Activated CD8-positive, alpha-beta memory T cell treated with anti-CD3 and anti-CD28 coated beads, Interleukin-2, amount 50 U/mL, for 4 hours (primary cell): Measurements from ENCODE around the gene IFT122.
A peak's percentile ranks its signal among the peaks of the same experiment; 100 is the strongest.
"Not testable (repeated sequence)": the region's sequence is repeated elsewhere in the genome, so short reads cannot be mapped to it uniquely, and the experiment has no call there.

Source experiments
- DNase-seq: peaks from one replicate; pipeline ENCODE4 v3.0.0-alpha.2; 2020

The IFT122 gene

DNA sequence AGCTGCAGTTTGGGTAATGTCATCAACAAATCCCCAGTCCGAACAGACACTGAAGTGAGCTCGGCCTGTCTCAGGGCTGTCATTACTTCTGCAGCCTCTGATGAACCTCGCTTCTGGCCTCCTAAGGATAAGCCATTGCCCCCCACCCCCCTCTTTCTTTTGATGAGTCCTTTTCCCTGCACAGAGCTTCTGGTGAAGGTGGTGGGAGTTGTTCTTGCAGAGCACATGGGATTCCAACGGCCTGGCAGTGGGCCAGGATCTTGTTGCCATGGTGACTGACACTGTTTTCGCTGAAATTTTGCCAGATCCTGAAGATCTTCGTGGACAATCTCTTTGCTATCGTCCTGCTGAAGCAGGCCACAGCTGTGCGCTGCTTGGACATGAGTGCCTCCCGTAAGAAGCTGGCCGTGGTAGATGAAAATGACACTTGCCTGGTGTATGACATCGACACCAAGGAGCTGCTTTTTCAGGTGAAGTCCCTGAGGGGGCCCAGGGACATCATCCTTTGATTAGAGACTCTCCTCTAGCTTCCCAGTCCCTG is 41.3 kb downstream of the IFT122 start:
- DNase-seq = not testable (repeated sequence)

GRCh38 chr3:129481766-129482332 is 41.8 kb downstream of the IFT122 start:
- no peak for DNase-seq

GRCh38 chr3:129482721-129483120 is 42.7 kb downstream of the IFT122 start:
- DNase-seq = no peak

GRCh38 chr3:129483870-129484269 is 43.8 kb downstream of the IFT122 start:
- no peak for DNase-seq

GRCh38 chr3:129485146-129485545 is 45.1 kb downstream of the IFT122 start:
- not testable (repeated sequence) for DNase-seq

GRCh38 chr3:129485721-129486663 is 46.0 kb downstream of the IFT122 start:
- no peak for DNase-seq

- no peak for DNase-seq
Observed at GRCh38 chr3:129486664-129487035, 46.6 kb downstream of the IFT122 start.

- no peak for DNase-seq
Observed at GRCh38 chr3:129487183-129487867, 47.3 kb downstream of the IFT122 start.

DNA sequence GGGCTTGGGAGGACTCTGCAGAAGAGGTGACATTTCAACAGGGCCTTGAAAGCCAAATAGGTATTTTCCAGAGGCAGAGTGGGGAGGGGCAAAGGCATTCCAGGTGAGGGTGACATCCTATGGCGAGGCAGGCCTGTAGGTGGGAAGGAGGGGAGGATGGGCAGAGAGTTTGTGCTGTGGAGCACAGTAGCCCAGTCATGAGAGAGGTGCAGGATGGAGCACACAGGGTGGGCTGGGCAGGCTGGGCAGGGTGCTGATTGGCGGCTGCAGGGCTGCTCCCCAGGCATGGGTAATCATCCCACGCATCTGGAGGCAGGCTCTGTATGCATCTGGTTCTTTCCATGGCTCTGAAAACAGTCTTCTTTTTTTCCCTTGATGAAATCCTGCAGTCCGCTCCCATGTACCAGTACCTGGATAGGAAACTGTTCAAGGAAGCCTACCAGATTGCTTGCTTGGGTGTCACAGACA is 47.9 kb downstream of the IFT122 start:
- not testable (repeated sequence) for DNase-seq

- not testable (repeated sequence) for DNase-seq
Observed at GRCh38 chr3:129489258-129489657, 49.2 kb downstream of the IFT122 start.

DNA sequence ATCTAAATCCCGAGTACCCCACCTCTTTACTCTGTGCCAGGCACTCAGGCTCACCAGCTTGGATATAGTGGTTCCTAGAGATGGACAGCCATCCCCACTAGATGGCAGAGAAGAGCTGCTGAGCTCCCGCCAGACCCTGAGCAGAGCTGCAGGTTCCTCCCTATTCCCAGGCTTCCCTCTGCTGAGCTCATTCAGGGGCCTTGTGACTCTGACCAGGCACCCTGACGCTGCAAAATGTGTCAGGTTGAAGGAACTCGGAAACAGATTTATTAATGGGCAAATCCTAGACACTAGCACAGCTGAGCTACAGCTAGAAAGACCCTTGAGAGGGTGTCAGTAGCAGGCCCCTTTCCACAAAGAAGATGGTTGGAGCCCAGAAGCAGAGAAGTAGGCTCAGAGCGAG is 50.2 kb downstream of the IFT122 start:
- DNase-seq = peak; percentile 51

DNA sequence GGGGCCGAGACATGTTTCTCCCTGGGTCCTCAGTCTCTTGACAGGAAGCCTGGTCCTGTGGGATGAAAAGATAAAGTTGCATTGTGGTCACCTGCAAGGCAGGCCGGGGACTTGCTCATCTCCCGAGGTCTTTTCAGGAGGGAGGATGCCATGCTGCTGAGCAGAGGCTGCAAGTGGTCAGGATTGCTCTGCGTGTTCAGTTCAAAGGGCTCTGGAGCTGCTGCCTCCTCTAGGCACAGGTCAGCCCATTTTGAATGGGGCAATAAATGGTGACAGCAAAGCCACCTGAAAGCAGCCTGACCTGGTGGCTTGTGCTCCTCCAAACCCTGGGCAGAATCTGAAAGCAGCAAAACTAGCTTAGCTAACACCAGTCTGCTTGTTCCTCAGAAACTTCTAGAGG is 51.1 kb downstream of the IFT122 start:
- DNase-seq = not testable (repeated sequence)

DNA sequence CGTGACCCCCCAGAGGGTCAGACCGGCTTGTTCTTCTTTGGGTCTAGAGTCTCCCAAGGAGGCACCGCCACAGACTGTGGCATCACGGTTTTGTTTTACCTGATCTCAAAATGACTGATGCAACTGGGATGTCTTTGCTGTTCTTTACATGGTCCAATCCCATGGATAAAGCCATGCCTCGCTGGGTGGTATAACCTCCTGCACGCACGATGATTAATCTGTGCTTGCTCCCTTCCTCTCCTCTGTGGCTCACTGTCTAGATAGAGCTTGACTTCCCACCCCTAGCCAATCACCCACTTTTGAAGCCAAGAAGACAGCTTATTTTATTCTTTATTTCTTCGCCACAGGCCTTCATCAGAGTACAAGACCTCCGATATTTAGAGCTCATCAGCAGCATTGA is 51.8 kb downstream of the IFT122 start:
- DNase-seq = no peak

- DNase-seq = no peak
Observed at GRCh38 chr3:129492691-129493090, 52.7 kb downstream of the IFT122 start.

DNA sequence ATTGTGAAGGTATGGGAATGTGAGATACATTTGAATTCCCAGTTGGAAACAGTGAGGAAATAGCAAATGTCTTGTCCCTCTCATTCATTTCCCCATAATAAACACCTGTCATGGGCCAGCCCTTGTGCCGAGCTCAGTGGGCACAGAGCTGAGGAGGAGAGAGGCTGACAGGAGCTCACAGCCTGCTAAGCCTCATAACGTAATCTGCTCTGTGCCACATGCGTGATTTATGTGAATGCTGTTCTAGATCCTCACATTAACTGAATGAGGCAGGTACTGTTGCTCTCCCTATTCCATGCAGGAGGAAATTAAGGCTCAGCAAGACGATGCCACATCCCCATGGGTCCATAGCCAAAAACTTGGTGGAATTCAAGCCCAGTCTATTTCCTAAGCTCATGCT is 53.2 kb downstream of the IFT122 start:
- no peak for DNase-seq

DNA sequence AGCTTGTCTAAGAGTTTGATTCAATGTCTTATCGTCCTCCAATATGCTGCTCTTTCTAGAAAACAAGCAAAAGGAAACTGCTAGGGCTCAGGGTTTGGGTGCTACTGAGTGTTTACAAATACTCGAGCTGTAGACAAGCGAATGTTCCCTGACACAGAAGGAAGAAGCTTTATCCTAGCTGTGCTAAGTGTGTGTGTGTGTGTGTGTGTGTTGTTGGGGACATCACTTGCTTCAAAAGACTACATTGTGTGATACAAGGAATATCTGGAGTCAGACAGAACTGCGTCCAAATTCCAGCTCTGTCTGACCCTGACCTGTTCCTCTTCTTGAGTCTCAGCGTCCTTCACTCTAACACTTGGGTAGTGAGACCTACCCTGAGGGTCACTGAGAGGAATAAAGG is 54.5 kb downstream of the IFT122 start:
- not testable (repeated sequence) for DNase-seq

DNA sequence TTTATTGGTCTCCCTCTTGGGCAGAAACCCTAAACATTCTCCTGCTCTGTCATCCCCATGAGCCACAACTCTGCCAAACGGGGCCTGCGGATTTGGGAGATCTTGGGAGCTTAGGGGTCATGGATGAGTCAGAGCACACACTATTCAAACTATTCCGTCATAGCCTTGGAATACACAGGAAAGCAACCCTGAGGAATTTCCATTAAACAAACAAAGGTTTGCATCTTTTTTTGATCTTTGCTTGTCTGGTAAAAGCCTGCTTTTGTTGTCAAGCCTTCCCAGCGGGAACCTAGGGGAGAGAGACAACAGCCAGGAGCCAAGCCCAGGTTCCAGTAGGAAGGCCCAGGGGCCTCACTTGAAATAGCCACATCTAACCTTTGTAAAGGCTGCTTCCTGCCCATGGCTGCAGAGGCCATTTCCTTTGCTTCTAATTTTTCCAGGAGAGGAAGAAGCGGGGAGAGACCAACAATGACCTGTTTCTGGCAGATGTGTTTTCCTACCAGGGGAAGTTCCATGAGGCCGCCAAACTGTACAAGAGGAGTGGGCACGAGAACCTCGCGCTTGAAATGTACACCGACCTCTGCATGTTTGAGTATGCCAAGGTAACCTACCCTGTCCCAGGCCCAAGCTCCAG is 55.1 kb downstream of the IFT122 start:
- not testable (repeated sequence) for DNase-seq

DNA sequence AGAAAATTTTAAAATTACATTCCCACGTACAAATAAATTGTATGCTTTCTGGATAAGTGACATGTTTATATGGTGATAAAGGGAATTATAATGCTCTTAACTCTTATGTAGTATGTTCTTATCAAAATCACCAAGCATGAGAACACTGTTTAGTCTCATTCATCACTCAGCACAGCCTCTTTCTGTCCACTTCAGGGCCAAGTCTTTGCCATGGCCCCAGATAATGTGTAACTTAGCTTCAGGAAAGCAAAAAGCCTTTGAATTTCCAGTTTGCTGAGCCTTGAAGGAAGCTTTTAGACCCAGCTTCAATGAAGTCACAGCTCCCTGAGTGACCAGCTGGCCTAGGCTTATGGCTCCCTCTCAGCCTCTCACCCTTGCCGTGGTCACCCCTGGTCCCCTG is 57.9 kb downstream of the IFT122 start:
- DNase-seq = not testable (repeated sequence)

GRCh38 chr3:129498603-129499488 is 58.8 kb downstream of the IFT122 start:
- not testable (repeated sequence) for DNase-seq

GRCh38 chr3:129499604-129500333 is 59.7 kb downstream of the IFT122 start:
- DNase-seq = not testable (repeated sequence)

DNA sequence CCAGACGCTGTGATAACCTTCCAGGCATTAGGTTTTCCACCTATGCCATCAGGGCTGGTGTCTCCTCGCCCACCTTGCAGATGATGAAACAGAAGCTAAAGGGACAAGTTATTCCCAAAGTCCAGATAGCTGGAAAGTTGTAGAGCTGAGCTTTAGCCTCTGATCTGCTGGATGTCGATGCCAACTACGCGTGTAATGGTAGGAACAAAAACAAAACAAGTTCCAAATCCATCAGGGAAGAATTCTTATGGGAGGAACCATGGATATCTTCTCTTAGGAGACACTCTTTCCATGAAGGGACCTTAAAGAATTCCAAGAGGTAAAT is 60.3 kb downstream of the IFT122 start:
- DNase-seq = no peak
